ENCODE measurements around the gene NHS. TPM values are rescaled to one million over a fixed set of nuclear protein-coding genes. Genes with fewer than 3 reads are reported as not detected.

NHS gene
- 1 to 10 TPM in 1 of 2 donors, under 1 TPM in 1; under 0.01 to 1.3 TPM for total RNA-seq

DNA sequence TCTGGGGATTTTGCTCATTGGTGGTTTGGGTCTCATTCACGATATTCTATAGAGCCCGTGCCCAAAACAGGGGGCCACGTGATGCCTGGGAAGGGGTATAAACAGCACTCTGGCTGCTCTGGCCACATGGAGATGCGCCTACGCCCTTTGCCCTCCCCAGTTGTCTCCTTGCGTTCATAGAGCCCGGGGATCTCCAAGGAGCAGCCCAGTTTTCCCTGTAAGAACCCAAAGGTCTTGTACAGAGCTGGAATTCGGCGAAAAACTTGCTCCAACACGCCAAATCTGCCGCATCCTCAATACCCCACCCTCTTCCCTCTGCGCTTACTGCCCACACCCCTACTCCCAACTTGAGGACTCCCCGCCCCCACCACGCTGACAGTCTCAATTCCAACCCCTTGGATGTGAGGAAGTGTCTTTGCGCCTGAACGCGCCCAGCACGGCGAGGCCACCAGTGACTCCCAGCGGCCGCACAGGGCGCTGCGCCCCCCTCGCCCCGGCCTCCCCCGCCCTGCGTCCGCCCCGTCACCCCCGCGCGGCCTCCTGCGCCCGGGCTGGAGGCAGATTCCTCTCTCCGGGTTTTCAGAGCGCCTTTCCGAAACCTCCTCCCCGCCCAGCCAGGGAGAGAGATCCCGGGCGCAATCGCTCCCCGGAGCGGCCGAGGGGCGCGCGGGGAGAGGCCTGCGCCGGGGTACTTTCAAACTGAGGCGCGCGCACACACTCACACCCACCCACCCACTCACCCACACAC lies at the start of gene NHS:
Gene NHS (plus strand): TSS at position 582 of the 748 bp plus-strand sequence. CDS start 558 bp downstream, outside the sequence.
- ATAC-seq (peak; percentile 60), DNase-seq (peak; percentile 30 to 58 (median 32))
- H3K27ac ChIP-seq = no peak within 1 kb of the TSS
- no peak within 1 kb of the TSS for H3K4me3 ChIP-seq
- H3K36me3 ChIP-seq (replicated peaks in 1 of 2; ENCODE audit: insufficient read depth in 1 of 2, low read depth in 2 of 2) = no peaks in the 10 kb centered on the region
- H3K4me1 ChIP-seq = peaks cover 8% of the 10 kb centered on the region
- TF ChIP-seq POLR2A (IDR thresholded peaks at IDR 0.05) = no peak
- TF ChIP-seq, protein P1, sequence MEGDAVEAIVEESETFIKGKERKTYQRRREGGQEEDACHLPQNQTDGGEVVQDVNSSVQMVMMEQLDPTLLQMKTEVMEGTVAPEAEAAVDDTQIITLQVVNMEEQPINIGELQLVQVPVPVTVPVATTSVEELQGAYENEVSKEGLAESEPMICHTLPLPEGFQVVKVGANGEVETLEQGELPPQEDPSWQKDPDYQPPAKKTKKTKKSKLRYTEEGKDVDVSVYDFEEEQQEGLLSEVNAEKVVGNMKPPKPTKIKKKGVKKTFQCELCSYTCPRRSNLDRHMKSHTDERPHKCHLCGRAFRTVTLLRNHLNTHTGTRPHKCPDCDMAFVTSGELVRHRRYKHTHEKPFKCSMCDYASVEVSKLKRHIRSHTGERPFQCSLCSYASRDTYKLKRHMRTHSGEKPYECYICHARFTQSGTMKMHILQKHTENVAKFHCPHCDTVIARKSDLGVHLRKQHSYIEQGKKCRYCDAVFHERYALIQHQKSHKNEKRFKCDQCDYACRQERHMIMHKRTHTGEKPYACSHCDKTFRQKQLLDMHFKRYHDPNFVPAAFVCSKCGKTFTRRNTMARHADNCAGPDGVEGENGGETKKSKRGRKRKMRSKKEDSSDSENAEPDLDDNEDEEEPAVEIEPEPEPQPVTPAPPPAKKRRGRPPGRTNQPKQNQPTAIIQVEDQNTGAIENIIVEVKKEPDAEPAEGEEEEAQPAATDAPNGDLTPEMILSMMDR (IDR thresholded peaks at IDR 0.05) = peak in 3 of 7 experiments; percentile 6 to 20 (median 9)
- H3K9me3 ChIP-seq = no peaks in the 10 kb centered on the region
- intact Hi-C loops (cut with DNase I) = no loop called here
- H3K27me3 ChIP-seq = no peaks in the 10 kb centered on the region
- 2 to 6% methylated on average over 6 to 37 of the region's 52 CpGs for WGBS, 2 donors

DNA sequence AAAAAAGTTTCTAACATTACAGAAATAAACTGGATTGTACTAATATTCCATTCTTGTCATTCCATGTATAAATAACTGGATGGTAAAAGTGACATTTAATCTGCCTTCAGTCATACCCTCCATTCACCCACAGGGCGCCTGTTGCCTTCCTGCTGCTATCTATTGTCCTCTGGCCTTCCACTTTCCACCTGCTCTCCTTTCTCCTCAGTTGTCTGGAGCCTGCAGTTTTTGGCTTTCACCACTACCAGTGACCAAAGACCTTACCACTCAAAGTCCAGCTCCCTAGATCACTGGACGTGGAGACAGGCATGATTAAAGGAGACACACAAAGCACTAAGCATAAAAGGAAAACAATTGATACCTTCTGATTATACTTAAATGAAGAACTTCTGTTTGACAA lies 46.2 kb upstream of the NHS start:
- TF ChIP-seq POLR2A (IDR thresholded peaks at IDR 0.05) = no peak
- TF ChIP-seq, protein P1 (IDR thresholded peaks at IDR 0.05) = no peak

DNA sequence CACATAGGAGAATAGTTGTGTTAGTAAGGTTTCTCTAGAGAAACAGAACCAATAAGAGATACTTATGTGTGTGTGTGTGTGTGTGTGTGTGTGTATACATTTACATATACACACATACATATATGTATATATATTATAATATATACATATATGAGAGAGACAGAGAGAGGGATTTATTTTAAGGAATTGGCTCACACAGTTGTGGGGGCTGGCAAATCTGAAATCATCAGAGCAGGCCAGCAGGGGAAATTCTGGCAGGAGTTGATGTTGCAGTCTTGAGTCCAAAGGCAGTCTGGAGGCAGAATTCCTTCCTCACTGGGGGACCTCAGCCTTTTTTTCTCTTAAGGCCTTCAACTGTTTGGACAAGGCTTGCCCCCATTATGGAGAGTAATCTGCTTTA lies 38.6 kb upstream of the NHS start:
- Histone ChIP-seq H3K27me3 (no peaks in the 10 kb centered on the region), H3K9me3 (no peaks in the 10 kb centered on the region), H3K27ac (no peak overlapping the region), H3K36me3 (replicated peaks in 1 of 2; ENCODE audit: insufficient read depth in 1 of 2, low read depth in 2 of 2) (no peaks in the 10 kb centered on the region), H3K4me3 (no peak overlapping the region), H3K4me1 (no peaks in the 10 kb centered on the region)
- ATAC-seq (no peak), DNase-seq (no peak)
- TF ChIP-seq, protein P1 (IDR thresholded peaks at IDR 0.05) = no peak
- TF ChIP-seq POLR2A (IDR thresholded peaks at IDR 0.05) = no peak
- intact Hi-C loops (cut with DNase I) = no loop called here

More for the DNA sequence above, 46.2 kb upstream of the NHS start:
- Histone ChIP-seq H3K36me3 (replicated peaks in 1 of 2; ENCODE audit: insufficient read depth in 1 of 2, low read depth in 2 of 2) (no peaks in the 10 kb centered on the region), H3K27me3 (no peaks in the 10 kb centered on the region), H3K4me1 (no peaks in the 10 kb centered on the region), H3K27ac (no peak overlapping the region), H3K4me3 (no peak overlapping the region), H3K9me3 (no peaks in the 10 kb centered on the region)
- no peak for ATAC-seq
- WGBS, 2 donors = 79 to 88% methylated on average over 2 of the region's 2 CpGs
- DNase-seq = no peak
- intact Hi-C loops (cut with DNase I) = no loop called here

DNA sequence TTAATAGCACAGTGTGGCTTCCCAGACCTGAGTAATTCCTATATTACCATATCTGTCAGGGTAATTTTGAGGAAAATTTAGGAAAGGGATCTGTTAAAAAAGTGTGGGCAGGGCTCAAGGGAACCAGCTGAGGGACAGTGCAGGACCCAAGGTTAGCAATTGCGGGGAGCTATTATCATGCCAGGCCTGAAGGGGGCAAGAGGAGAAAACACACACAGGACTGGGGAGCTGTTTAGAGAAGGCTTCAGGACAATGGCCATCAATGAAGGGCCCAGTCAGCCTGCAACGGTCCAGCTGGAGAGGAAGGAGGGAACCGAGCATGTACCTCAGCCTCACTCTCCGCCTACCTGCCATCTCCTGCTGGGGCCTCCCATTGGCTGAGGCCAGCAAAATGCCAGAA lies 19.0 kb upstream of the NHS start:
- ATAC-seq (no peak), DNase-seq (no peak)
- H3K36me3 ChIP-seq (replicated peaks in 1 of 2; ENCODE audit: insufficient read depth in 1 of 2, low read depth in 2 of 2) = no peaks in the 10 kb centered on the region
- intact Hi-C loops (cut with DNase I) = no loop called here
- H3K4me1 ChIP-seq = no peaks in the 10 kb centered on the region
- H3K27me3 ChIP-seq = no peaks in the 10 kb centered on the region
- no peak overlapping the region for H3K27ac ChIP-seq
- WGBS, 2 donors = 51% methylated on average over 2 to 3 of the region's 4 CpGs
- no peaks in the 10 kb centered on the region for H3K9me3 ChIP-seq
- no peak for TF ChIP-seq POLR2A (IDR thresholded peaks at IDR 0.05)
- TF ChIP-seq, protein P1 (IDR thresholded peaks at IDR 0.05) = no peak
- no peak overlapping the region for H3K4me3 ChIP-seq

DNA sequence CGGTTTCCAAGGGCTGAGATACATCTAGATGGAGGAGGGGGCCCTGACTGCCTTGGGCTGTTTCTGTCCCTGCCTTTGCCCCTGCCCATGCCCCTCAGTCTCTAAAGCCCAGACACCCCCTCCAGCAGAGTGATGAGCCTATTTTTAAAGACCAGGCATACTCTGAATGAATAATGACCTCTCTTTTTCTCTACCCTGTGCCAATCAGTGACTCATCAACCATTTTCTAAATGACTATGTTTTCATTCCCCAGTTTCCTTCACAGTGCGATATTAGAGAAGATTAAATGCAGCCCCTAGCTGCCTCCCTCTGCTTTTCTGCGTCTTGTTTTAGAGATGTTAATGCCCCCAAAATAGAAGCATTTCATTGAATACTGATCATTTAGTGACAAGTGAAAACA lies 15.5 kb upstream of the NHS start:
- DNase-seq (no peak), ATAC-seq (no peak)
- Histone ChIP-seq H3K36me3 (replicated peaks in 1 of 2; ENCODE audit: insufficient read depth in 1 of 2, low read depth in 2 of 2) (no peaks in the 10 kb centered on the region), H3K4me3 (no peak overlapping the region), H3K27me3 (no peaks in the 10 kb centered on the region), H3K4me1 (no peaks in the 10 kb centered on the region), H3K27ac (no peak overlapping the region), H3K9me3 (no peaks in the 10 kb centered on the region)
- WGBS, 2 donors = 63 to 74% methylated on average over 3 of the region's 3 CpGs
- no peak for TF ChIP-seq POLR2A (IDR thresholded peaks at IDR 0.05)
- TF ChIP-seq, protein P1 (IDR thresholded peaks at IDR 0.05) = no peak
- intact Hi-C loops (cut with DNase I) = no loop called here

Measured in body of pancreas (tissue), 4 donors.